IPS-15b (cell line): ENCODE results near the gene THAP4.
"Not testable (repeated sequence)": the region's sequence is repeated elsewhere in the genome, so short reads cannot be mapped to it uniquely, and the experiment has no call there.

ENCODE experiments used
- H3K27me3 ChIP-seq: one replicate; pipeline ENCODE4 v1.6.1; 2013; ENCODE audit warnings: low read length; ENCODE audit not compliant: control insufficient read depth, insufficient read depth
- H3K36me3 ChIP-seq: one replicate; pipeline ENCODE4 v1.6.1; 2013; ENCODE audit warnings: low read length; ENCODE audit not compliant: control insufficient read depth, insufficient read depth
- H3K4me1 ChIP-seq: one replicate; pipeline ENCODE4 v1.6.1; 2013; ENCODE audit warnings: mild to moderate bottlenecking, low read length; ENCODE audit not compliant: control insufficient read depth, insufficient read depth
- H3K4me3 ChIP-seq: one replicate; pipeline ENCODE4 v1.5.1; 2013; ENCODE audit warnings: low read depth, low read length
- H3K9ac ChIP-seq: one replicate; pipeline ENCODE4 v1.6.1; 2013; ENCODE audit warnings: low read depth, mild to moderate bottlenecking, low read length
- H3K9me3 ChIP-seq: one replicate; pipeline ENCODE4 v1.6.1; 2013; ENCODE audit warnings: mild to moderate bottlenecking, low read length; ENCODE audit not compliant: control insufficient read depth, insufficient read depth

THAP4 gene

DNA sequence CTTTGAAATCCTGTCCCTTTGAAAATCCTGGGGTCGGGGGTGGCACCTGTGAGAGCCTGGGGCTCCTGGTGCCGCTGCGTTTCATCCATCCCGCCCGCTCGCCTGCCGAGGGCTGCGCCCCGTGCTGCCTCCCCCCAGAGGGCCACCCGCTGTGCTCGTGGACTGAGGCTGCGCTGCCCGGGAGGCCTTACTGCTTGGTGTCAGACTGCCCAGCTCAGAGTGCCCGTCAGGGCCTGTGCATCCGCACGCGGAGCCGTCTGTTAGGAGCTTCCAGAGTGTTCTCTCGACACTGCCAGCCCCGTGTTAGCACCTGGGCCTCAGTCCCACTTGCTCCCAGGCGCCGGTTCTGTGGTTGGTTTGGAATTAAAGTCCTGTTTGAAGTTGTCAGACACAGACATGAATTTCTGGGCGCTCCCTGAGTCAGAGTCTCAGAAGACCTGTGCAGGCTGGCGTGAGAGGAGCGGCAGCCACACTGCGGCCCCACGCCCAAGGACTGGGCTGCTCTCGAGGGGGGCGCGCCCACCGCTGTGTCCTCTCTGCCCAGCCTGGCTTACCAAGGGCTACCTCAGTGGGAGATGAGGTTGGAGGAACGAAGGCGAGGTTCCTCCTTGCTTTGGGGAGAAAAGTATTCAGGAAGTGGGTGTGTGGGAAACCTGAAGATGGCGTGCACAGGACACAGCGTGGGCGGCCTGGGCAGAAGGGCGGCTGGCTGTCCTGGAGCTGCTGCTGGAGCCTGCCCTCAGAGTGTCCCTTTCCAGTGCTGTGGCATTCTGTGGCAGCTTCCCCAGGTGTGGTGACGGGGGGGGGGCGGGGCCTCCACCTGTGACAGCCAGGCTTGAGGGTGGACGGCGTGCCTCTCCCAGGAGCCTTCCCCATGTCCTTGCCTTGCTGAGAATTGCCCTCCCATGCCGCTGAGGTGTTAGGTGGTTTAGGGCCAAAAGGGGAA lies 35.6 kb upstream of the THAP4 start:
- H3K9me3 ChIP-seq = no peaks in the 10 kb centered on the region
- no peaks in the 10 kb centered on the region for H3K27me3 ChIP-seq
- H3K9ac ChIP-seq = no peak overlapping the region
- H3K4me1 ChIP-seq = no peaks in the 10 kb centered on the region
- H3K36me3 ChIP-seq = peaks cover 50% of the 10 kb centered on the region
- no peak overlapping the region for H3K4me3 ChIP-seq

DNA sequence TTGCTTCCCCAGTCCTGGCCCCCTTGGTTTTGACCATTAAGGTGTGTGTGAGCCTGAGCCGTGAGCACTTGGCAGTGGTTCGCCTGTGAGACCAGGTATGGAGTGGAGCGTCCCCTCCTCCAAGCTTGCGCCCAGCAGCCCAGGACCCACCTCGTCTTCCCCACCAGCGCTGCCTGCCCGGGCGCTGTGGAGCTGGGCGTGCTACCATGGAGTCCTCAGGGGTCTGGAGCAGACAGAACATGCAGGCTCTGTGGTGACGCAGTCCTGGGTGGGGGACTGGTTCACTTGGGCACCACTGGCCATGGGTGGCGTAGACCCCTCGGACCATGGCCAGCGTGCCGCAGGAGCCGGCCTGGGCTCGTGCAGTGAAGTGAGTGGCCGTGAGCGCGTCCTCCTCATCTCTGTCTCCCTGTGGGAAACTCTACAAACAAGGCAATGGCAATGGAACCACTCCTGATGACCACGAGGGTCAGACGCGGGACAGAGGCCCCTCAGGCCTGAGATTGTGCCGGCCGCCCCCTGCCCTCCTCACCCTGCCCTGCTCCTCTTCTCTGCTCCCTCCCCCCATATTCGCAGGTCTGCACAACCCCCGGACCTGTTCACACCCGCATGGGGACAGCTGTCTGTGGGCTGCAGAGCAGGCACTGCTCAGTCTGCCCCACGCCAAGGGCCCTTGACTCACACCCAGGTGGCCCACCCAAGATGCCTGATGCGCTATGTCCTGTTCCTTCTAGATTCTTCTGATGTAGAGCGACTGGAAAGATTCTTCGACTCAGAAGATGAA lies 34.7 kb upstream of the THAP4 start:
- no peak overlapping the region for H3K9ac ChIP-seq
- no peaks in the 10 kb centered on the region for H3K4me1 ChIP-seq
- peaks cover 41% of the 10 kb centered on the region for H3K36me3 ChIP-seq
- H3K4me3 ChIP-seq = no peak overlapping the region
- no peaks in the 10 kb centered on the region for H3K27me3 ChIP-seq
- H3K9me3 ChIP-seq = no peaks in the 10 kb centered on the region

DNA sequence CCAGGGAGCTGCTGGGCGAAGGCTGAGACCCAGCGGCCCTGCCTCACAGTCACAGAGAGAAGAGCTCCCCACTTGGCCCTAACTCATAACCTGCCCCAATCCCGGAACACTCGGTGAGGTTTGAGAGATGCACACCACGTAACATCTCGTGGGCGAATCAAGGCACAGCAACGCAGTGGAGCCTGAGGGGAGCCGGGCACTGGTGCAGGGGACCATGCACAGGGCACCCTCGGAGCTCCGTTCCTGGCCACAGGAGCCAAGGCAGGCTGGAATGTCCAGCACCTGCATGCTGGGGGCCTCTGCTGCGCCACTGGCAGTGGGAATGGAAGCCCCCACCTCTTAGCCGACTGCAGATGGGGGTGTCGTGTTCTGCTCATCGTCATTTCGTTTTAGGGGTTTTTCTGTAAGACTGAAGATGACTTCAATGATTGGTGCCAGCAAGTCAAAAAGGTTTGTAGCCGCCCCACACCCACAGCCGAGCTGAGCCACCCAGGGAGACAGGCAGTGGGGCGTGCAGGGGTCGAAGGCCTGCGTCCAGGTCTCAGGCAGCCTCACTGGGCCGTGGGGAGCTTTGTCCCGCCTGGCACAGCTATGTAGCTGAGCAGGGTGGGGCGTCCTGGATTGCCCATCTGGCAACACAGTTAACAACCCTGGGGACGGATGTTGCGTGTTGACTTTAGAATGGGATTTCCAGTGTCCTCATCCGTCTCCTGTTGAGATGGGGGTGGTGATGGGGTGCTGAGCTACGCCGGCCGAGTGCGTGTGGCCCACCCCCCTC lies 33.6 kb upstream of the THAP4 start:
- no peaks in the 10 kb centered on the region for H3K27me3 ChIP-seq
- H3K36me3 ChIP-seq = peaks cover 32% of the 10 kb centered on the region
- no peak overlapping the region for H3K9ac ChIP-seq
- no peaks in the 10 kb centered on the region for H3K4me1 ChIP-seq
- H3K9me3 ChIP-seq = no peaks in the 10 kb centered on the region
- no peak overlapping the region for H3K4me3 ChIP-seq

- peaks cover 30% of the 10 kb centered on the region for H3K36me3 ChIP-seq
- no peaks in the 10 kb centered on the region for H3K9me3 ChIP-seq
- H3K4me1 ChIP-seq = peaks cover 2% of the 10 kb centered on the region
Measured at GRCh38 chr2:241668839-241669238, 31.9 kb upstream of the THAP4 start.

GRCh38 chr2:241668354-241668753 lies 31.4 kb upstream of the THAP4 start:
- Histone ChIP-seq H3K4me1 (peaks cover 2% of the 10 kb centered on the region), H3K9me3 (no peaks in the 10 kb centered on the region), H3K9ac (no peak overlapping the region), H3K36me3 (peaks cover 30% of the 10 kb centered on the region), H3K27me3 (no peaks in the 10 kb centered on the region), H3K4me3 (no peak overlapping the region)

More at GRCh38 chr2:241668839-241669238, 31.9 kb upstream of the THAP4 start:
- H3K4me3 ChIP-seq = no peak overlapping the region
- H3K27me3 ChIP-seq = no peaks in the 10 kb centered on the region
- H3K9ac ChIP-seq = no peak overlapping the region

DNA sequence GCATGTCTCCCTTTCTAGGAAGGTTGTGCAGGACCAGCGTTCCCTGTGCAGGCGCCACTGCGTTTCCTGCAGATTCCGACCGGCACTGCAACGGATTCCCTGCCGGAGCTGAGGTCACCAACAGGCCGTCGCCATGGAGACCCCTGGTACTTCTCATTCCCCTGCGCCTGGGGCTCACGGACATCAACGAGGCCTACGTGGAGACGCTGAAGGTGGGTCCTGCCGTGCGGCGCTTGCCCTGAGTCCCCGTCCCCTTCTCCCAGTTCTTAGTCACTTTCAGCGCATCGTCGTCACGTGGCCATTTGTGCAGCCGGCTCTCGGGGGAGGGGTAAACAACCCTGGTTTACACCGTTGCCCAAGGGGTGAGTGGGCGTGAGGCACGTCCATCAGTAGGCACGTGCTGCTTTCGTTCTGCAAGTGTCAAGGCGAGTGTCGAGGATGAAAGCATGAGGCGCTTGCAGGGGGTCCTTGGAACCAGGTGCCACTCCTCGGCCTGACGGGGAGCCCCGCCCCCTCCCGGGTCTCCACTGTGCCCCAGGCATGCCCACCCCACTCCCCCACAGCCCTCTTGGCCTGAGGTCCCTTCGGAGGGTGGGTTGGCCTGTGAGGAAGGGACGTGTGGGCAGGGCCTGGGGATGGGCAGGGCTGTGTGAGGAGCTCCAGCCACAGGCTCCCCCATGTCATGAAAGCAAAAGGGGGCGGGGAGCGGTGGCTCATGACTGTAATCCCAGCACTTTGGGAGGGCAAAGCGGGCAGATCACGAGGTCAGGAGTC lies 29.9 kb upstream of the THAP4 start:
- Histone ChIP-seq H3K36me3 (peaks cover 24% of the 10 kb centered on the region), H3K9ac (no peak overlapping the region), H3K4me3 (no peak overlapping the region)

DNA sequence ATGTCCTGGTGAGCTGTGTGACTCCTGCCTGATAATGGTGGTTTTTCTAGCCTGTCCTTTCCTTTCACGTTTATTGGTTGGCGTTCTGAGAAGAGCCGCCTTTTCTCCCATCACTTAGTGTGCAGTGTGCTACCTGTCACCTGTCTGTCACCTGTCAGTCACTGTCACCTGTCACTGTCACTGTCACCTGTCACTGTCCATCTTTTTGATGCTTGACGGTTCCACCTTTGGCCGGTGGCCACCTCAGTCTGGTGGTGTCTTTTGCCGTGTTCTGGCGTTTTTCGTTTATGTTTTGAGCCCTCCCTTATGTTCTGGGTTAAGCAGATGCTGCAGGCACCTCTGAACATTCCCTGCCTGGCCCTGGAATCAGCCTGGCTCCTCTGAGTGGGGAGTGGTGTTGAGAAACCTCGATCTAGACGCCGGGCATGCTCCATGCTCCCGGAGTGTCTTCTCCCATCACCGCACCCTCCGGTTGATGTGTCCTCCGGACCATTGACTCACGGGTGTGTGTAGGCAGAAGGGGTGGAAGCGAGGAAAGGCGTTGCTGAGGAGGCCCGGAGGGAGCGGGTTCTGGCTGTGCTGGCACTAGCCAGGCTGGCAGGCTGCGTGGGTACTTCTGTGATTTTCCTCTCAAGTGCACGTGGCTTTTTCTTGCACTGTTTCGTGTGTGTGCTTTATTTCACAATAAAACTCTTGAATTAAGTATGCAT lies 28.9 kb upstream of the THAP4 start:
- Histone ChIP-seq H3K36me3 (peaks cover 29% of the 10 kb centered on the region), H3K27me3 (no peaks in the 10 kb centered on the region), H3K4me1 (peaks cover 2% of the 10 kb centered on the region), H3K4me3 (no peak overlapping the region), H3K9ac (no peak overlapping the region), H3K9me3 (no peaks in the 10 kb centered on the region)

More for the DNA sequence above, 29.9 kb upstream of the THAP4 start:
- Histone ChIP-seq H3K9me3 (no peaks in the 10 kb centered on the region), H3K27me3 (no peaks in the 10 kb centered on the region), H3K4me1 (peaks cover 2% of the 10 kb centered on the region)

GRCh38 chr2:241662731-241663130 lies 25.8 kb upstream of the THAP4 start:
- H3K4me1 ChIP-seq, H3K9me3 ChIP-seq, H3K9ac ChIP-seq, H3K4me3 ChIP-seq, H3K27me3 ChIP-seq: not testable (repeated sequence)
- peaks cover 31% of the 10 kb centered on the region for H3K36me3 ChIP-seq

DNA sequence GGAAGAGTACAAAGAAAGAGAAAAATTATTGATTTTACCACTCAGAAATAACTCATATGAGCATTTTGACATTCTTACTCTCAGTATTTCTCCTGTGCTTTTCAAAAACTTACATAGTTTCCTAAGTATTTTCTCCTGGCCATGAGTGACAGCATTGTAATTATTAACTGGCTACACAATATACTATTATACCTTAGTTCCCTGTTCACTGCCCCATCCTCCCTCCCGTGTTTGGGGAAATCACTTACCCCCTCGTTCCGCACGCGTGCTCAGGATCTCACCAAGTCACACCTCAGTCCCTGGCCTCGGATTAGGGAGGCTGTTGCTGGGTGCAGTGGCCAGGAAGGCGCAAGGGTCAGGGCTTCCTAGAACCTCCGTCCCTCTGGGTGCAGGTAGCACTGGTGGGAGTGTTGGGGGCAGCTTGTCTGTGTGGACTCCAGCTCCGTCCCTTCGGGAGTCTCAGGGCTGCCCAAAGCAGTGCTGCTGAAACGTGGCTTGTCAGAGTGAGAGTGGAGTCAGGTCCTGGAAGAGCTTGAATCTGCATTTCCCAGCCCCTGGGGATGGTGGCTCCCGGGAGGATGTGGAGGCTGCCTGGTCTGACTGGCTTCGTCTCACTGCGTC lies 23.7 kb upstream of the THAP4 start:
- H3K27me3 ChIP-seq = no peaks in the 10 kb centered on the region
- peaks cover 36% of the 10 kb centered on the region for H3K36me3 ChIP-seq
- H3K9me3 ChIP-seq = no peaks in the 10 kb centered on the region
- peaks cover 2% of the 10 kb centered on the region for H3K4me1 ChIP-seq
- no peak overlapping the region for H3K4me3 ChIP-seq
- peak overlapping the region; percentile 3 for H3K9ac ChIP-seq

GRCh38 chr2:241659150-241659739 lies 22.3 kb upstream of the THAP4 start:
- H3K9ac ChIP-seq = no peak overlapping the region
- no peaks in the 10 kb centered on the region for H3K27me3 ChIP-seq
- H3K9me3 ChIP-seq = no peaks in the 10 kb centered on the region
- peaks cover 49% of the 10 kb centered on the region for H3K36me3 ChIP-seq
- H3K4me3 ChIP-seq = no peak overlapping the region
- no peaks in the 10 kb centered on the region for H3K4me1 ChIP-seq
